GM21528 (cell line): ENCODE data around the gene NDST4.

ENCODE experiments used
- ATAC-seq: cut with Tn5 transposase; IDR thresholded peaks from one replicate; pipeline ENCODE4 v1.9.1; 2021; ENCODE audit warnings: mild to moderate bottlenecking, moderate library complexity; ENCODE audit not compliant: unreplicated experiment, low FRiP score

NDST4 gene

DNA sequence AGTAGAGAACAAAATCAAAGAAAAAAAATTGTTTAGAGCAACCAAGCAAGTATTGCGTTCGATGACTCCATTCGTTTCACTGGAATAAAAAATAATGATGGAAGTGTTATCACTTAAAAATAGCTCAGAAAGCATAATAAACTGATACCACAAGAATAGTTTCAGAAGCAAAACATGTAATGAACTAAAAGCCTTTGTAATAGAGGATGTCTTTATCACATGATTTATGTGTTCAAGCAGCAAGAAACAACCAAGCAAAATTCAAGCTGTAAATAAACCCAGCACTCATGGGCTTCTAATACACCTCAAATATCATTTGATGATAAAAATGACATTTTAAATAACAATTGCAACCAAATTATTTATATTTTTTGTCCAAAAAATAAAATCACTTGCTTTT lies 192.2 kb downstream of the NDST4 start:
- no peak for ATAC-seq

- no peak for ATAC-seq
Observed at GRCh38 chr4:114911111-114911510, 202.3 kb downstream of the NDST4 start.

GRCh38 chr4:114907568-114907967 lies 205.9 kb downstream of the NDST4 start:
- ATAC-seq: no peak

DNA sequence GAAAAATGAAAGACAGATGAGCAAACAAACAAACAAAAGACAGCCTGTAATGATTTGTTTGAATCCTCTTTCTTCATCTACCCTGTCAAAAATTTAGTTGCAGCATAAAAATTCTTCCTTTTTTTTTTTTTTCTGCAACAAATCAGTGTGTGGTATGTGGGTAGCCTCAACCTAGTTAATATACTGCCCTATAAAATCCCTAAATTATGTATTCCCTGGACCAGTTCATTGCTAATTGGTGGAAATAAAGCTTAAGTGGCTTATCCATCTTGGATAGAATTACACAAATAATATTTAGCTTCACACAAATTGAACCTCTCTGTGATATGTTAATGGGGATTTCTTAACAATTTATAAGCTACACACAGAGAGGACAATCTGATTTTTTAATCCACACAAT lies 208.4 kb downstream of the NDST4 start:
- ATAC-seq: no peak

DNA sequence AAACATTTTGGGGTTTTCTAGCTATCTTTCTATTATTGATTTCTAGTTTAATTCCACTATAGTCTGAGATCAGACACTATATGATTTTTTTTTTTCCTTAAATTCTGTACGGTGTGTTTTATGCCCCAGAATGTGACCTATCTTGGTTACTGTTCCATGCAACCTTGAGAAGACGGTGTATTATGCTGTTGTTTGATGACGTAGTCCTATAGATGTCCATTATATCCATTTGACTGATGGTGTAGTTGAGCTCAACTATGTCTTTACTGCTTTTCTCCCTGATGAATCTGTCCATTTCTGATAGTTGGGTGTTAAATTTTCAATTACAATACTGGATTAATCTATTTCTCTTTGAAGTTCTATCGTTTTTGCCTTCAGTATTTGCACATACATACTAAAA lies 212.5 kb downstream of the NDST4 start:
- no peak for ATAC-seq

GRCh38 chr4:114890773-114891172 lies 222.6 kb downstream of the NDST4 start:
- no peak for ATAC-seq

GRCh38 chr4:114886761-114887160 lies 226.7 kb downstream of the NDST4 start:
- ATAC-seq: no peak

- no peak for ATAC-seq
Observed at GRCh38 chr4:114883641-114884040, 229.8 kb downstream of the NDST4 start.

- ATAC-seq: no peak
Observed at GRCh38 chr4:114879916-114880669, 233.3 kb downstream of the NDST4 start.

GRCh38 chr4:114875630-114876029 lies 237.8 kb downstream of the NDST4 start:
- no peak for ATAC-seq

DNA sequence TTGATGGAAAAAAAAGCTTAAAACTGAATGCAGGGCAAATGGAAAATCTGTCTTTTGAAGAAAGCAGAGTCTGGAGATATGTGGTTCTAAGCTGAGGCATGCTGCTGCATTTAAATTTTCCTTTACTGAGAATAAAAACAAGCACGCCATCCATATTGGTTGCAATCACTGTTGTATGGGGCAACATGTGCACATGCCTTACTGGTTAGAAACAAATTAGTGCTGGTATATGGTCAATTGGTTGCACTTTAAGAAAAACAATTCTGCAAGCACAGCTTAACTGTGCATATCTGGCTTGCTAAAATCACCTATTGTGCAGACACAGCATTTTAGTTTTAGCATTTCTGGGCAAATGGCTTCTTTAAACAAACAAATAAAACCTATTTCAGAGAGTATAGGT lies 239.1 kb downstream of the NDST4 start:
- no peak for ATAC-seq

- no peak for ATAC-seq
Observed at GRCh38 chr4:114870987-114871386, 242.4 kb downstream of the NDST4 start.

- no peak for ATAC-seq
Observed at GRCh38 chr4:114866901-114867670, 246.3 kb downstream of the NDST4 start.

DNA sequence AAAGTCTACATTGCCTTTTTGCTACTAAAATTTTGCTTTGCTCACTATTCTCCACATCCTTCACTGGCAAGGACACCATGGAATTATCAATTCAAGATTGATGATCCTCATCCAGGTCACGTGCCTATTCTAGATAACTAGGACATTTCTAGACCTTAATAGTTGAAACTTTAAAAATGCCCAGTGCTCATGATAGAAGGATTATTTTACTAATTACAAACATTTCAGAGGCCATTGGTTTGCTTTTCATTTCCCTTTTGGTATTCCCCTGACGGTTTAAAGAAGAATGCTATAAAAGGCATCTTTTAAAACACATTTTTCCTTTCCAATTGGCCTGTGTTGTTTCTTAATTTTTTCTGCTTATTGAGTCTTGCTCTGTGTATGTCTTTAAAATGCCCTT lies 249.4 kb downstream of the NDST4 start:
- no peak for ATAC-seq

DNA sequence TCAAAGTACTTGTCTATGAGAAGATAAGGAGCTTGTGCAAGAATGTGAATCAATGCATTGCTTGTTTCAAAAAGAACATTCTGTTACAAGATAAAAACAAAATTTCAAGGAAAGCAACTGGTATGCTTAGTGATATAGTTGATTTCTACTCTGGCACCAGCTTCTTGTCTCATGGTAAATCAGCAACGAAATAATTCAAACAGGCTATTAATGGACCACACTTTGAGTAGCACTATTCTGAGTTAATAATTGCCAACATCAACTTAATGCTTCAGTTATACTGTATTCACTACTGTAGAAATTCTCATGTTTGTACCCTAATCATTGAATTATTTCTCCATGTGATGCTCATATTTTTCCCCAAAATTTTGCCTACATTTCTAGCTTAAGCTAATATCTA lies 252.6 kb downstream of the NDST4 start:
- no peak for ATAC-seq

GRCh38 chr4:114857831-114858230 lies 255.6 kb downstream of the NDST4 start:
- no peak for ATAC-seq

- no peak for ATAC-seq
Observed at GRCh38 chr4:114839986-114840385, 273.4 kb downstream of the NDST4 start.

DNA sequence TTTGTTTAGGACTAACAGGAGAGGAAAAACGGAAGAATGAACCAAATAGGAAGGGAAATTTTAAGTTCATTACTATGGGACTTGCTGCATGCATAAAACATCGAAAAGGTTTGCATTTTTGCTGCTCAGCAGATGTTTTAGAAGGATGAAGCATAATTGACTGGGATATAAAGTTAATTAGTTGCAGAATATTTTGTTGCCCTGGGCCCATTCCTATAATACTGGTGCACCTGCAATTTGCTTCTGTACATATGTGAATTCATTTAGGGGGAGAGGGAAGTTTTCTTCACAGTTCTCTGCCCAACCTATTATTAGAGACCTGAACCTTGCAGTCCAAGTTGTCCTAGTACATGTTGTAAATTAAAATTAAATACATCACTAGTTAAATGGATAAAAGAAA lies 282.8 kb downstream of the NDST4 start:
- no peak for ATAC-seq

- no peak for ATAC-seq
Observed at GRCh38 chr4:114827651-114828050, 285.8 kb downstream of the NDST4 start.

DNA sequence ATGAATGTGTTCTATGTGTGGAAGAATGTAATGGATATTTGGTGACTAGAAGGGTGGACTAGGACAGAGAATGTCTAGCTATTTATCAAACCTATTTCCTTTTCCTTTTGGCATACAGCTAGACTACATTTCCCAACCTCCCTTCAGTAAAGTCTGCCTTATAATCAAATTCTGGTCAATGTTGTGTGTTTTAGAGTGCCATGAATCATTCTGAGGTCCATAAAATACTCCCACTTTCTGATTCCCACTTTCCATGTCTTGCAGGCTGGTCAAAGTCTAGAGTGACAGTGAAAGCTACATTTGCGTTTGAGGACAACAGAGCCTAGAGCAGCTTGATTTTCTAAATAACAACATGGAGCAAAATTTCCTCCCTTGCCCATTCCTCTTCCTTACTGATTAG lies 297.7 kb downstream of the NDST4 start:
- no peak for ATAC-seq

DNA sequence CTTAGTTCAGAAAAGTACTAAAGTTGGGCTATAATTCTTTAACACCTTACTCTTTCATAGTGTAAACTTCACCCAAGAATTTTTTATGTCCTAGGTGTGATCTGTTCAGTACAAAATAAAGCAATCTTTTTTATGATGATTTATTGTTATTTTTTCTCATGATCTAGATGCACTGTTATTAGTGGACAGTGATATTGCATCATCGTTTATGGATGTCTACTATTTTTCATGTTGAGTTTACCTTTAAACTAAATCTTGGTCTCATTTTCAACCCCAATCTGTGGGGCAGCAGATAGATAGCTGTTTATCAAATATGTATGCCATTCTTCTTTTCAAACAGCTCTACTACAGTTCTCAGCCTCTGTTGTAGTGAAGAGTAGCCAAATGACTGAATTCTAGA lies 299.5 kb downstream of the NDST4 start:
- ATAC-seq: no peak
